Measurements from ENCODE around the gene HABP4. TPM values are rescaled to one million over a fixed set of nuclear protein-coding genes. Genes with fewer than 3 reads are reported as not detected.

HABP4 gene
- total RNA-seq, 1 donor from 2014 or later, result 13.9 TPM

- FAIRE-seq (no peak), DNase-seq (ENCODE audit: low spot score in 2 of 2) (no peak)
Observed at GRCh38 chr9:96514108-96514799, 64.3 kb downstream of the HABP4 start.

- DNase-seq (ENCODE audit: low spot score in 2 of 2), result no peak
Observed at GRCh38 chr9:96514800-96515158, 64.8 kb downstream of the HABP4 start.

DNA sequence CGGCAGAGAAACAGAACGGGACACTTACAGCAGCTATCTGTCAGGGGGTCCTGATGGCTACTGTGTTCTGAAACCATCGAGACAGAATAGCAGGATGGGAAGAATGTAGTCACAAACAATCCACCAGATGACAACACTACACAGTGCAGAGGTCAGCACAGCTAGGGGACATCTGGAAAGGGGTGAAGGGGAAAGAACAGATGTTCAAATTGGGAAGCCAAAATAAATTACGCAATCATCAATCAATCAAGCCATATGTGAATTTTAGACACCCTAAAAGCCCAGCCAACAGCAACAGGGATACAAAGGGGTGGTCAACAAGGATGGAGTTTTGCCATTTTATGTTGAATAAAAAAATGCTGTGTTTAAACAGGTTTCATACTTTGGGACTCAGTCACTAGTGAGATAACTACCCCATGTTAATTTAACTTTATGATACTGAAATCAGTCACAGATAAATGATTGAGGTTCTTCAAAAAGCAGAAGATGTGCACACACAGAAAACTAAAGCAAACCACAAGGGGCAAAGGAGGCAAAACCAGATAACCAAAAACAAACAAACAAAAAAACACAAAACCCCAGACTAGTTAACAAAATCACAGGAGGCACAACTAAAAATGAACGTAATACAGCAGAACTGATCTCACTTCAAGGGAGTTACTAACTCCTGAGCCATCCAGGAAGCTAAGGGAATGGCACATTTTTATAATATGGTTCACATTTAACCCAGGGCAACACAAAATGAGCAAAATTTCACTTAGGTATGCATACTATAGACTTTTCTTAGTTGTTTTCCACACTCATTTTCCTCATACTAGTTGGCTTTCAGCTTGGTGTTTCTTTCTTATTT, 65.9 kb downstream of the HABP4 start:
- no peak for DNase-seq (ENCODE audit: low spot score in 2 of 2)
- no peak for FAIRE-seq

More at GRCh38 chr9:96514800-96515158, 64.8 kb downstream of the HABP4 start:
- FAIRE-seq, result no peak

DNA sequence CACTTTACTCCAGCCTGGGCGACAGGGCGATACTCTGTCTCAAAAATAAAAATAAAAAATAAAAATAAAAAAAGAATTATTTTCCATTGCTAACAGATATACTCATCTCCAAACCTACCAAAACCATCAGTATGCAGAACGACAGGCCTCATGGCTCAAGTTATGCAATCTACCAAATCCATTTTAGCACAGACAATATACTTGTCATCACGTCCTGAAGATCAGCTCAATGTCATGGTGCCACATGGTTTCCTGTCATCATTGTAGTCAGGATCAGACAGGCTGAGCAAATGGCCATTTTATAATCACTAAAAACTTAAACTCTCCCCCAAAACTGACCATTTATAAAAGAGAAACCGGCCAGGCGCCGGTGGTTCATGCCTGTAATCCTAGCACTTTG, 69.1 kb downstream of the HABP4 start:
- FAIRE-seq, result no peak
- no peak for DNase-seq (ENCODE audit: low spot score in 2 of 2)

GRCh38 chr9:96519787-96520186, 69.8 kb downstream of the HABP4 start:
- no peak for FAIRE-seq
- no peak for DNase-seq (ENCODE audit: low spot score in 2 of 2)

- FAIRE-seq (no peak), DNase-seq (ENCODE audit: low spot score in 2 of 2) (no peak)
Observed at GRCh38 chr9:96522366-96522765, 72.4 kb downstream of the HABP4 start.

DNA sequence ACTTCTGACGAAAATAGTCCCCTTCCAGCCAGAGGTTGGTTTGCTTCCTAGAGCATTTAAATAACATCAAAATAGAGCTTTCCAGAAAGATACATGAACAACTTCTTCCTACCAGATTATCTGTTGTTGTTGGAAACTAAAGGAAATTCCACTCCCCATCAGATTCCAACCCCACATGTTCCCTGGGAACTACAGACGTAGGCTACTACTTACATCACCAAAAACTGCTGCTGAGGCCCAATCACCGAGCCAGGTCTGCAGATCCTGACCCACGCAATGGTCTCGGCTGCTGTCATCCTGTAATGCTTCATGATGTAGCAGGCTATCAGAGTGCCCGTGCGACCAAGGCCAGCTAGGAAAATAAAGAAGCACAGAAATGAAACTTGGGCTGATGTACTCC, 73.4 kb downstream of the HABP4 start:
- no peak for DNase-seq (ENCODE audit: low spot score in 2 of 2)
- no peak for FAIRE-seq

DNA sequence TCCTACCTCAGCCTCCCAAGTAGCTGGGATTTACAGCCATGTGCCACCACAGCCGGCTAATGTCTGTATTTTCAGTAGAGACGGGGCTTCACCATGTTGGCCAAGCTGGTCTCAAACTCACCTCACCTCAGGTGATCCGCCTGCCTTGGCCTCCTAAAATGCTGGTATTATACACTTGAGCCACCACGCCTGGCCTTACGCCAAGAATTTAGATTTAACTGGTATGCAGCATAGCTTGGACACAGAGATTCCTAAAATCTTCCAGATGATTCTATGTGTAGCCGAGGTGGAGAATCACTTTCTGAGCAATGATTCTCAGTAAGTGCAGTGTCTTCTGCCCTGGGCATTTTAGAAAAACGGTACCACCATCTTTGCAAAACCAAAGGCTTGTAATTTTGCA, 74.1 kb downstream of the HABP4 start:
- FAIRE-seq, result no peak
- no peak for DNase-seq (ENCODE audit: low spot score in 2 of 2)

DNA sequence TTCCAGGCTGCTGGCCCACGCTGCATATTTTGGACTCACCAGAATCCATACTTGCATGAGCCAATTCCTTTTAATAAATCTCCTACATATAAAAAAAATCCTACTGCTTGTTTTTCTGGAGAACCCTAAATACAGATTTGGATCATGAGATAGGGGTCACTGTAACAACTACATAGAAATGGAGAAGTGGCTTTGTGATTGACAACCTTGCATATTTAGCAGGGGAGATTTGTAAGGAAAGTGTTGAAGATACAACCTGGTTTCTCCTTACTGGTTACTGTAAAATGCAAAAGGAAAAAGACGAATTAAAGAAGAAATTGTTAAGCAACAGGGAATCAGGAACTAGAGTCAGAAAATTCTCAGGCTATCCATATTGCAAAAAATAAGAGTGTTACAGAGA, 74.8 kb downstream of the HABP4 start:
- DNase-seq (ENCODE audit: low spot score in 2 of 2) (no peak), FAIRE-seq (no peak)

DNA sequence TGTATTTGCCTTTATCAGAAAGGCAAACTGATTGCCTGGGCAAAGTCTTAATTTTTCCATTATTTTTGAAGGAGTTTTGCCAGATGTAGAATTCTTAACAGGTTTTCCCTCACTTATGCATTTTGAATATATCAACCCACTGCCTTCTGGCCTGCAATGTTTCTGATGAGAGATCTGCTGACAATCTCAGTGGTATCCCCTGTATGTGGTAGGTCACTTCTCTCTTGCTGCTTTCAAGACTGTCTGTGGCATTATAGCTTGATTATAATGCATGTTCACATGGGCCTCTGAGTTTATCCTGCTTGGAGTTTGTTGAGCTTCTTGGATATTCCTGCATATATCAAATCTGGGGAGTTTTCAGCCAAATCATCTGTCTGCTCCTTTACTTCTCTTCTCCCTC, 82.2 kb downstream of the HABP4 start:
- FAIRE-seq (no peak), DNase-seq (ENCODE audit: low spot score in 2 of 2) (no peak)

DNA sequence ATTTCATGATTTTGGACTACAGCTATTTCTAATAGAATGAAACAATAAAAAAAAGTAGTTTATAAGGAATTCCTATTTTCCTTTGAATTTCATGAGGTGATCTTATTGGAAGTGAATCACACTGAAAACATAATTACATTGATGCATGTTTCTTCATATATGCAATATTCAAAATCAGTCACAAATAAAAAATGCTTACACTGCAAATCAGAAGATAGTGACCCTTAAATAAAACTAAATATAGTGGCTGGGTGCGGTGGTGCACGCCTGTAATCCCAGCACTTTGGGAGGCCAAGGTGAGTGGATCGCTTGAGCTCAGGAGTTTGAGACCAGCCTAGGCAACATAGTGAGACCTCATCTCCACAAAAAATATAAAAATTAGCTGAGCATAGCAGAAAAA, 90.1 kb downstream of the HABP4 start:
- FAIRE-seq, result no peak

More for the DNA sequence above, 90.1 kb downstream of the HABP4 start:
- no peak for DNase-seq (ENCODE audit: low spot score in 2 of 2)

Other genes starting within 250 kb of the HABP4 start
- not detected for gene HSD17B3, start 148.0 kb upstream of the HABP4 start, total RNA-seq
- 2.9 TPM for gene SLC35D2, start 66.5 kb upstream of the HABP4 start, total RNA-seq
- gene ZNF367, start 31.8 kb upstream of the HABP4 start, total RNA-seq, result 4.1 TPM
- gene CDC14B, start 169.7 kb downstream of the HABP4 start, total RNA-seq, result 38.3 TPM
- gene PRXL2C, start 205.1 kb downstream of the HABP4 start, total RNA-seq, result 6.9 TPM

All from frontal cortex (tissue), 4 donors.